ENCODE results near the gene REEP2. TPM values are rescaled to one million over a fixed set of nuclear protein-coding genes. Genes with fewer than 3 reads are reported as not detected.

REEP2 gene
- polyA plus RNA-seq, 1 donor from 2014 or later: 146 TPM

GRCh38 chr5:138449501-138450239, 10.8 kb downstream of the REEP2 start:
- H3K36me3 ChIP-seq (ENCODE audit: insufficient read depth, low read length): no peaks in the 10 kb centered on the region
- no peaks in the 10 kb centered on the region for H3K79me2 ChIP-seq (replicated peaks; ENCODE audit: insufficient read depth, low read length)
- H3K27ac ChIP-seq (ENCODE audit: low read length): peak overlapping the region; percentile 92
- no peaks in the 10 kb centered on the region for H3K9me3 ChIP-seq (ENCODE audit: low read length)
- H4K20me1 ChIP-seq (ENCODE audit: insufficient read depth): no peaks in the 10 kb centered on the region
- no peaks in the 10 kb centered on the region for H3K9me2 ChIP-seq (ENCODE audit: insufficient read depth, low read length)
- no peaks in the 10 kb centered on the region for H3K27me3 ChIP-seq (ENCODE audit: insufficient read depth, low read depth, low read length)
- TF ChIP-seq MXI1 (conservative IDR thresholded peaks at IDR 0.05; ENCODE audit: poor library complexity, severe bottlenecking): peak; percentile 46
- peak; percentile 49 for TF ChIP-seq POLR2AphosphoS5 (IDR thresholded peaks at IDR 0.05)
- TF ChIP-seq SMC3 (conservative IDR thresholded peaks at IDR 0.05; ENCODE audit: poor library complexity): peak; percentile 91
- no peak for TF ChIP-seq EZH2 (IDR thresholded peaks at IDR 0.05; ENCODE audit: borderline replicate concordance, insufficient read depth, low read length, poor library complexity, severe bottlenecking)
- TF ChIP-seq RAD21 (conservative IDR thresholded peaks at IDR 0.05): peak; percentile 87
- TF ChIP-seq, protein P1, sequence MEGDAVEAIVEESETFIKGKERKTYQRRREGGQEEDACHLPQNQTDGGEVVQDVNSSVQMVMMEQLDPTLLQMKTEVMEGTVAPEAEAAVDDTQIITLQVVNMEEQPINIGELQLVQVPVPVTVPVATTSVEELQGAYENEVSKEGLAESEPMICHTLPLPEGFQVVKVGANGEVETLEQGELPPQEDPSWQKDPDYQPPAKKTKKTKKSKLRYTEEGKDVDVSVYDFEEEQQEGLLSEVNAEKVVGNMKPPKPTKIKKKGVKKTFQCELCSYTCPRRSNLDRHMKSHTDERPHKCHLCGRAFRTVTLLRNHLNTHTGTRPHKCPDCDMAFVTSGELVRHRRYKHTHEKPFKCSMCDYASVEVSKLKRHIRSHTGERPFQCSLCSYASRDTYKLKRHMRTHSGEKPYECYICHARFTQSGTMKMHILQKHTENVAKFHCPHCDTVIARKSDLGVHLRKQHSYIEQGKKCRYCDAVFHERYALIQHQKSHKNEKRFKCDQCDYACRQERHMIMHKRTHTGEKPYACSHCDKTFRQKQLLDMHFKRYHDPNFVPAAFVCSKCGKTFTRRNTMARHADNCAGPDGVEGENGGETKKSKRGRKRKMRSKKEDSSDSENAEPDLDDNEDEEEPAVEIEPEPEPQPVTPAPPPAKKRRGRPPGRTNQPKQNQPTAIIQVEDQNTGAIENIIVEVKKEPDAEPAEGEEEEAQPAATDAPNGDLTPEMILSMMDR (IDR thresholded peaks at IDR 0.05; ENCODE audit: poor library complexity, severe bottlenecking): peak; percentile 97
- H3F3A ChIP-seq (ENCODE audit: insufficient read depth, low read length, poor library complexity, severe bottlenecking): peaks cover 3% of the 10 kb centered on the region
- peak overlapping the region; percentile 56 for H3K4me3 ChIP-seq (ENCODE audit: low read length)
- peak overlapping the region; percentile 25 for H2AFZ ChIP-seq (ENCODE audit: low read depth, low read length)
- peak overlapping the region; percentile 70 for H3K9ac ChIP-seq (ENCODE audit: low read length)
- peak overlapping the region; percentile 48 for H3K4me2 ChIP-seq (ENCODE audit: low read length)

- no peaks in the 10 kb centered on the region for H4K20me1 ChIP-seq (ENCODE audit: insufficient read depth)
- H3K9me2 ChIP-seq (ENCODE audit: insufficient read depth, low read length): no peaks in the 10 kb centered on the region
- H3K27me3 ChIP-seq (ENCODE audit: insufficient read depth, low read depth, low read length): no peaks in the 10 kb centered on the region
- no peak overlapping the region for H3K4me3 ChIP-seq (ENCODE audit: low read length)
- H2AFZ ChIP-seq (ENCODE audit: low read depth, low read length): no peak overlapping the region
- H3K36me3 ChIP-seq (ENCODE audit: insufficient read depth, low read length): no peaks in the 10 kb centered on the region
- H3K79me2 ChIP-seq (replicated peaks; ENCODE audit: insufficient read depth, low read length): no peaks in the 10 kb centered on the region
- no peak overlapping the region for H3K9ac ChIP-seq (ENCODE audit: low read length)
- no peaks in the 10 kb centered on the region for H3K9me3 ChIP-seq (ENCODE audit: low read length)
- no peak overlapping the region for H3K27ac ChIP-seq (ENCODE audit: low read length)
- H3K4me2 ChIP-seq (ENCODE audit: low read length): no peak overlapping the region
- H3F3A ChIP-seq (ENCODE audit: insufficient read depth, low read length, poor library complexity, severe bottlenecking): peaks cover 3% of the 10 kb centered on the region
- TF ChIP-seq, protein P2, sequence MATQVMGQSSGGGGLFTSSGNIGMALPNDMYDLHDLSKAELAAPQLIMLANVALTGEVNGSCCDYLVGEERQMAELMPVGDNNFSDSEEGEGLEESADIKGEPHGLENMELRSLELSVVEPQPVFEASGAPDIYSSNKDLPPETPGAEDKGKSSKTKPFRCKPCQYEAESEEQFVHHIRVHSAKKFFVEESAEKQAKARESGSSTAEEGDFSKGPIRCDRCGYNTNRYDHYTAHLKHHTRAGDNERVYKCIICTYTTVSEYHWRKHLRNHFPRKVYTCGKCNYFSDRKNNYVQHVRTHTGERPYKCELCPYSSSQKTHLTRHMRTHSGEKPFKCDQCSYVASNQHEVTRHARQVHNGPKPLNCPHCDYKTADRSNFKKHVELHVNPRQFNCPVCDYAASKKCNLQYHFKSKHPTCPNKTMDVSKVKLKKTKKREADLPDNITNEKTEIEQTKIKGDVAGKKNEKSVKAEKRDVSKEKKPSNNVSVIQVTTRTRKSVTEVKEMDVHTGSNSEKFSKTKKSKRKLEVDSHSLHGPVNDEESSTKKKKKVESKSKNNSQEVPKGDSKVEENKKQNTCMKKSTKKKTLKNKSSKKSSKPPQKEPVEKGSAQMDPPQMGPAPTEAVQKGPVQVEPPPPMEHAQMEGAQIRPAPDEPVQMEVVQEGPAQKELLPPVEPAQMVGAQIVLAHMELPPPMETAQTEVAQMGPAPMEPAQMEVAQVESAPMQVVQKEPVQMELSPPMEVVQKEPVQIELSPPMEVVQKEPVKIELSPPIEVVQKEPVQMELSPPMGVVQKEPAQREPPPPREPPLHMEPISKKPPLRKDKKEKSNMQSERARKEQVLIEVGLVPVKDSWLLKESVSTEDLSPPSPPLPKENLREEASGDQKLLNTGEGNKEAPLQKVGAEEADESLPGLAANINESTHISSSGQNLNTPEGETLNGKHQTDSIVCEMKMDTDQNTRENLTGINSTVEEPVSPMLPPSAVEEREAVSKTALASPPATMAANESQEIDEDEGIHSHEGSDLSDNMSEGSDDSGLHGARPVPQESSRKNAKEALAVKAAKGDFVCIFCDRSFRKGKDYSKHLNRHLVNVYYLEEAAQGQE (IDR thresholded peaks at IDR 0.05; ENCODE audit: borderline replicate concordance): no peak
- TF ChIP-seq TAF1 (IDR thresholded peaks at IDR 0.05; ENCODE audit: low read depth) (no peak), SMC3 (conservative IDR thresholded peaks at IDR 0.05; ENCODE audit: poor library complexity) (no peak), EZH2 (IDR thresholded peaks at IDR 0.05; ENCODE audit: borderline replicate concordance, insufficient read depth, low read length, poor library complexity, severe bottlenecking) (no peak), EP300 (conservative IDR thresholded peaks at IDR 0.05; ENCODE audit: poor library complexity, severe bottlenecking) (no peak), MXI1 (conservative IDR thresholded peaks at IDR 0.05; ENCODE audit: poor library complexity, severe bottlenecking) (no peak), RAD21 (conservative IDR thresholded peaks at IDR 0.05) (no peak), POLR2AphosphoS5 (IDR thresholded peaks at IDR 0.05) (no peak)
- TF ChIP-seq, protein P1 (IDR thresholded peaks at IDR 0.05; ENCODE audit: poor library complexity, severe bottlenecking): no peak
Measured at GRCh38 chr5:138450971-138451370, 12.1 kb downstream of the REEP2 start.

Measured in neural cell (in vitro differentiated cells).